Pancreas (tissue), 10 donors: ENCODE data around the gene GRIP2. TPM values are rescaled to one million over a fixed set of nuclear protein-coding genes. Genes with fewer than 3 reads are reported as not detected.

Experiments
- ATAC-seq, 4 donors: fragments of 200-7000 bp; cut with Tn5 transposase; one replicate each; pipeline versions ENCODE4 v1.8.0 to v1.9.1; 2020; ENCODE audit warnings: mild to moderate bottlenecking in 4 of 4, moderate library complexity in 4 of 4
- DNase-seq, 6 donors: peaks; one replicate each; pipeline ENCODE4 v3.0.0-alpha.2; 2020
- FAIRE-seq: peaks from 2 replicates; lab custom pipeline; 2012; peaks lifted over from hg19 to GRCh38; lab: Jason Lieb, UNC
- H3K27ac ChIP-seq, 4 donors: fragments of 200-600 bp; sonication (generic); 1 replicate in 3 of 4; 2 replicates in 1 of 4; pipeline versions ENCODE4 v1.5.0 to v1.8.0; 2020
- H3K27me3 ChIP-seq, 4 donors: fragments of 200-600 bp; one replicate each; pipeline ENCODE4 v1.8.0; 2021
- H3K36me3 ChIP-seq, 3 donors: fragments of 200-600 bp; sonication (generic) in 1 of 3; one replicate each; pipeline versions ENCODE4 v1.5.0 to v1.8.0; 2020 to 2021
- H3K4me1 ChIP-seq, 3 donors: fragments of 200-600 bp; one replicate each; pipeline ENCODE4 v1.8.0; 2021
- H3K4me3 ChIP-seq, 4 donors: fragments of 200-600 bp; sonication (generic) in 2 of 4; one replicate each; pipeline versions ENCODE4 v1.5.0 to v1.8.0; 2020 to 2021
- H3K9me3 ChIP-seq, 4 donors: fragments of 200-600 bp; one replicate each; pipeline ENCODE4 v1.8.0; 2021
- WGBS, 2 donors: extraction: QIAGEN DNeasy Blood & Tissue Kit; methylation state at CpG; one replicate each; pipeline ENCODE4 v1.1.7; 2013; 5-methylcytosine and 5-hydroxymethylcytosine counted together
- intact Hi-C, 3 donors: fragments of 100-400 bp; cut with DNase I; formaldehyde crosslinking; loops; one replicate each; pipeline versions ENCODE4 v1.11.1 to v1.14.2; 2022
- polyA plus RNA-seq, 2 donors: library from polyadenylated mRNA; stranded (reverse); fragments of 200-250 nt; gene quantifications; one replicate each; pipeline ENCODE4 v1.2.3, GENCODE V29; 2013
- total RNA-seq, 6 donors: library from RNA; stranded (reverse); fragmentation: NEBNext Ultra II Directional in 4 of 6; extraction: Animal tissue kit (Norgen Biotek cat#: 25700) in 4 of 6; gene quantifications; one replicate each; pipeline versions ENCODE4 v1.2.1 to v1.2.4, GENCODE V29; 2021 to 2023
- TF ChIP-seq, protein P1 (sequence below), 4 donors: fragments of 200-600 bp; sonication (generic) in 3 of 4; IDR thresholded peaks; one replicate each; pipeline versions ENCODE4 v1.5.0 to v1.8.0; 2021; ENCODE audit warnings: antibody characterized with exemption in 4 of 4
- donor health status: healthy with polysubstance abuse.
- donor health status: DM: no; HTN: no; CAD: no; lungs with moderate emphysema.
- donor health status: DM: no; HTN: no; CAD: no.
- donor health status: control.
- donor health status: control.
- donor health status: Bipolar disorder and iron deficiency.
- donor health status: DM: yes; HTN: yes; CAD: no.
- donor health status: DM: no; HTN: no; CAD: no.
- donor health status: DM: no; HTN: no; CAD: no.
- donor health status: DM: yes; HTN: yes; CAD: no.

GRIP2 gene
- total and polyA plus RNA-seq, 8 donors, result 0.16 to 0.94 (median 0.35) TPM

DNA sequence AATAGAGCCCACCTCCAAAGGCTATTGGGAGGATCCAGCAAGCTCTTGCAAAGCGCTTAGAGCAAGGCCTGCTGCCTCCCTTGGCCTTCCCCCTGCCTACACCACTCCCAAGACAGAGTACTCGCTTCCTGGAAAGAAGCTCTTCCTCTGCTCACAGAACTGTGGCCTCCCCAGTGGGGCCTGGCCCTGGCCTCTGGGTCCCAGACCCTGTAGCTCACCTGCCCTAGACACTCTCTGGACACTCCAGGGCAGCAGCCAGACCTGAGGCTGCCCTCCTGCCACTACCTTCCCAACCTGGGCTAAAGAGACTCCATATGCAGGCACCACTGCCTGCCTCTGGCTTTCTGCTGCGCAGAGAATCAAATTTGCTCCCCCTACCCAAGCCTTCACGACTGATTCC is 49.9 kb downstream of the GRIP2 start:
- Histone ChIP-seq H3K27ac (no peak overlapping the region), H3K27me3 (no peaks in the 10 kb centered on the region), H3K4me3 (no peak overlapping the region), H3K36me3 (no peaks in the 10 kb centered on the region), H3K9me3 (no peaks in the 10 kb centered on the region), H3K4me1 (no peaks in the 10 kb centered on the region)
- TF ChIP-seq, protein P1, sequence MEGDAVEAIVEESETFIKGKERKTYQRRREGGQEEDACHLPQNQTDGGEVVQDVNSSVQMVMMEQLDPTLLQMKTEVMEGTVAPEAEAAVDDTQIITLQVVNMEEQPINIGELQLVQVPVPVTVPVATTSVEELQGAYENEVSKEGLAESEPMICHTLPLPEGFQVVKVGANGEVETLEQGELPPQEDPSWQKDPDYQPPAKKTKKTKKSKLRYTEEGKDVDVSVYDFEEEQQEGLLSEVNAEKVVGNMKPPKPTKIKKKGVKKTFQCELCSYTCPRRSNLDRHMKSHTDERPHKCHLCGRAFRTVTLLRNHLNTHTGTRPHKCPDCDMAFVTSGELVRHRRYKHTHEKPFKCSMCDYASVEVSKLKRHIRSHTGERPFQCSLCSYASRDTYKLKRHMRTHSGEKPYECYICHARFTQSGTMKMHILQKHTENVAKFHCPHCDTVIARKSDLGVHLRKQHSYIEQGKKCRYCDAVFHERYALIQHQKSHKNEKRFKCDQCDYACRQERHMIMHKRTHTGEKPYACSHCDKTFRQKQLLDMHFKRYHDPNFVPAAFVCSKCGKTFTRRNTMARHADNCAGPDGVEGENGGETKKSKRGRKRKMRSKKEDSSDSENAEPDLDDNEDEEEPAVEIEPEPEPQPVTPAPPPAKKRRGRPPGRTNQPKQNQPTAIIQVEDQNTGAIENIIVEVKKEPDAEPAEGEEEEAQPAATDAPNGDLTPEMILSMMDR (IDR thresholded peaks at IDR 0.05), result no peak
- peak in 2 of 6 donors; percentile 18 to 36 for DNase-seq
- no peak for ATAC-seq
- intact Hi-C loops, result no loop called here
- 71 to 76% methylated on average over 4 of the region's 4 CpGs for WGBS, 2 donors
- FAIRE-seq, result no peak

DNA sequence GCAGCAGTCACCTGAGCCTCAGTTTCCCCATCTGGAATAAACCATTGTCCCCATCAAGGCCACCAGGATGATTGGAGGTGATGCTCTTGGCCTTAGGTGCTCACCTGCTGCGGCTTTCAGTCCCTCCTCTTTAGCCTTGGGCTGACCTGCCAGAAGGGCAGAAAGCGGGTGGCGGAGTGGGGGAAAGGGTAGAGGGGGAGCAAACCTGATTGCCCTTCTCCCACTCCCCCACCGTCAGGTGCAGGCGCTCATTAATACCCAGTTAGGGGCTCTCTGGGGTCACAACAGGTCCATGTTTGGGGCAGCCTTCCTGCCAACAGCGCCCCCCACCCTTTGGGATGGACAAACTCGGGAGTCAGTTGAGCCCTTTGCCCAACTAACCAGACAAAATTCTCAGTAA is 50.5 kb downstream of the GRIP2 start:
- ATAC-seq (no peak), DNase-seq (peak in 2 of 6 donors; percentile 24 to 30), FAIRE-seq (no peak)
- H3K36me3 ChIP-seq, result no peaks in the 10 kb centered on the region
- TF ChIP-seq, protein P1 (IDR thresholded peaks at IDR 0.05), result no peak
- H3K27ac ChIP-seq, result no peak overlapping the region
- H3K4me3 ChIP-seq, result no peak overlapping the region
- H3K27me3 ChIP-seq, result no peaks in the 10 kb centered on the region
- intact Hi-C loops, result loop anchor here in 1 of 3 donors (10.0 kb wide), 1 partner anchor 215 kb away; no protein-coding TSS in a partner anchor
- WGBS, 2 donors, result 69 to 81% methylated on average over 7 of the region's 7 CpGs
- no peaks in the 10 kb centered on the region for H3K9me3 ChIP-seq
- H3K4me1 ChIP-seq, result no peaks in the 10 kb centered on the region

DNA sequence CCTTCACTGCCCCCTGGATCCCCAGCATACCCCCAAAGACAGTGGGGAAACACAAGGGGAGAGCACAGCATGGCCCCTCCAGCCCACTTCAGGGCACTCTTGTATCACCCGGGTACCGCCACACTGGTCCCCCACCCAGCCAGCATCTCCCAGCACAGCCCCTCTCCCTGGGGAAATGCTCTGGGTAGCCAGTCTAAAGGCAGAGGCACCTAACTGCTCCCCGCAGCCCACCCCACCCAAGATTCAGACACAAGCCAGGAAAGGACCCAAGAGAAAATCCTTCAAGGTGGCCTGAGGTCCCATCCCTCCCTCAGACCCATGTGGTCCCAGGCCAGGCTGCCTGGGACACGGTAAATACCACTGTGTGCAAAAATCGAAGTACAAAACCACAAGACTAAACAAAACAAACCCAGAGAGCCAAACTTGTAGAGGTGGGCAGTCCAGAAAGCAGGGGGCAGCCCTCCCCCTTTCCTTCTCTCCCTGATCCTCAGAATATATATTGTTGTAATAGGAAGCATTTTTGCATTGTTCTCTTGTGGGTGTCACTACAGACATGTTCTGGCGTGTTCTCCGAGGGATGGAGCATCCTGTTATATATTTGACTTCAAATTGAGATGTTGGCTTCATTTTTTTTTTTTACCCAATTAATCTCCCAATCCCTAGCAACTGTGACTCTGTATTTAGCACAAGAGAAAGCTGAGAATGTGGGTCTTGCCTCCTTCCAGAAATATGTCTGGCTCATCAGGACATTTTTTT is 51.7 kb downstream of the GRIP2 start:
- no peak for ATAC-seq
- no peaks in the 10 kb centered on the region for H3K36me3 ChIP-seq
- peak in 2 of 6 donors; percentile 24 to 31 for DNase-seq
- no peaks in the 10 kb centered on the region for H3K27me3 ChIP-seq
- TF ChIP-seq, protein P1 (IDR thresholded peaks at IDR 0.05), result no peak
- no peaks in the 10 kb centered on the region for H3K9me3 ChIP-seq
- 55 to 64% methylated on average over 7 of the region's 7 CpGs for WGBS, 2 donors
- no peaks in the 10 kb centered on the region for H3K4me1 ChIP-seq
- H3K4me3 ChIP-seq, result no peak overlapping the region
- no peak for FAIRE-seq
- H3K27ac ChIP-seq, result no peak overlapping the region
- intact Hi-C loops, result loop anchor here in 1 of 3 donors (10.0 kb wide), 1 partner anchor 214 kb away; no protein-coding TSS in a partner anchor

DNA sequence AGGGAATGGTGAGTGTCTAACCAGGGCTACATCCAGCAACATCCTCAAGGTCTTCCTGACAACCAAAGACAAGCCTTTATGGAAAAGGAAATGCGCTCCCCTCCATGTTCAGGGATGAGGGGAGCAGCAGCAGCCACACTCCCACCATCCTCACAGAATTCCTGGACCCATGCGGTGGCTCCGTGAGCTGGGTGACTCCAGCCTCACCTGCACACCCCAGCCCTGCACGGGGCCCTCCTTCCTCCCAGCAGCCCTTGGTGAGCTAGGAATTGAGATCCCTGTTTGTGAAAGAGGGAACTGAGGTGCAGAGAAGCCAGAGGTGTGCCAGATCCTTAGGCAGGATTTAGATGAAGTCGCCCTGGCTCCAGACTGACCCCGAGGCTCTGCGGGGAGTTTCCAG is 52.3 kb downstream of the GRIP2 start:
- no peak for ATAC-seq

More for the DNA sequence above, 52.3 kb downstream of the GRIP2 start:
- WGBS, 2 donors, result 76 to 88% methylated on average over 7 of the region's 7 CpGs
- Histone ChIP-seq H3K27ac (no peak overlapping the region), H3K27me3 (no peaks in the 10 kb centered on the region), H3K4me3 (no peak overlapping the region), H3K9me3 (no peaks in the 10 kb centered on the region), H3K36me3 (no peaks in the 10 kb centered on the region), H3K4me1 (no peaks in the 10 kb centered on the region)
- TF ChIP-seq, protein P1 (IDR thresholded peaks at IDR 0.05), result no peak
- intact Hi-C loops, result loop anchor here in 1 of 3 donors (10.0 kb wide), 1 partner anchor 213 kb away; no protein-coding TSS in a partner anchor
- peak in 2 of 6 donors; percentile 25 to 32 for DNase-seq
- no peak for FAIRE-seq
